Measurements from ENCODE around the gene CDCA4.

- TF ChIP-seq, protein P1, sequence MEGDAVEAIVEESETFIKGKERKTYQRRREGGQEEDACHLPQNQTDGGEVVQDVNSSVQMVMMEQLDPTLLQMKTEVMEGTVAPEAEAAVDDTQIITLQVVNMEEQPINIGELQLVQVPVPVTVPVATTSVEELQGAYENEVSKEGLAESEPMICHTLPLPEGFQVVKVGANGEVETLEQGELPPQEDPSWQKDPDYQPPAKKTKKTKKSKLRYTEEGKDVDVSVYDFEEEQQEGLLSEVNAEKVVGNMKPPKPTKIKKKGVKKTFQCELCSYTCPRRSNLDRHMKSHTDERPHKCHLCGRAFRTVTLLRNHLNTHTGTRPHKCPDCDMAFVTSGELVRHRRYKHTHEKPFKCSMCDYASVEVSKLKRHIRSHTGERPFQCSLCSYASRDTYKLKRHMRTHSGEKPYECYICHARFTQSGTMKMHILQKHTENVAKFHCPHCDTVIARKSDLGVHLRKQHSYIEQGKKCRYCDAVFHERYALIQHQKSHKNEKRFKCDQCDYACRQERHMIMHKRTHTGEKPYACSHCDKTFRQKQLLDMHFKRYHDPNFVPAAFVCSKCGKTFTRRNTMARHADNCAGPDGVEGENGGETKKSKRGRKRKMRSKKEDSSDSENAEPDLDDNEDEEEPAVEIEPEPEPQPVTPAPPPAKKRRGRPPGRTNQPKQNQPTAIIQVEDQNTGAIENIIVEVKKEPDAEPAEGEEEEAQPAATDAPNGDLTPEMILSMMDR (IDR thresholded peaks at IDR 0.05), result no peak
- no peak for TF ChIP-seq POLR2A (IDR thresholded peaks at IDR 0.05)
Measured at GRCh38 chr14:105026802-105027563, 6.1 kb upstream of the CDCA4 start.

All from vagina (tissue), 2 donors.